GM12878 (cell line): ENCODE results near the gene CRTC1. TPM values are rescaled to one million over a fixed set of nuclear protein-coding genes. Genes with fewer than 3 reads are reported as not detected.
A peak's percentile ranks its signal among the peaks of the same experiment; 100 is the strongest.

Experiments used
- ATAC-seq: fragments of 200-7000 bp; cut with Tn5 transposase; 3 replicates; pipeline ENCODE4 v1.9.1; 2020; ENCODE audit warnings: mild to moderate bottlenecking, moderate library complexity
- BruUV-seq: library from RNA; stranded (reverse); fragments of 400-500 nt; replicated peaks from 2 replicates; lab custom pipeline; 2021; lab: Mats Ljungman, UMichigan
- CTCF ChIA-PET: fragments of 300-600 bp; sonication (Branson Sonifier 250); formaldehyde crosslinking; extraction: SDS; loops from one replicate; lab custom pipeline; 2021; ENCODE audit warnings: inconsistent platforms; lab: Yijun Ruan, JAX
- POLR2A ChIA-PET: fragments of 350-600 bp; formaldehyde crosslinking; extraction: SDS; loops from one replicate; lab custom pipeline; 2021; ENCODE audit warnings: inconsistent platforms; lab: Charles Lee
- RAD21 ChIA-PET: fragments of 300-600 bp; sonication (Branson Sonifier 250); formaldehyde crosslinking; loops from one replicate; lab custom pipeline; 2023; ENCODE audit warnings: antibody characterized with exemption; ENCODE audit not compliant: unreplicated experiment; lab: Charles Lee
- SMC1A ChIA-PET: fragments of 300-600 bp; sonication (Branson Sonifier 250); formaldehyde crosslinking; loops from one replicate; lab custom pipeline; 2023; ENCODE audit not compliant: unreplicated experiment, uncharacterized antibody; lab: Charles Lee
- DNase-seq: peaks from one replicate; pipeline ENCODE4 v3.0.0-alpha.2; 2011; ENCODE audit warnings: low read depth, low spot score
- FAIRE-seq: peaks from 3 replicates; lab custom pipeline; 2011; peaks lifted over from hg19 to GRCh38; lab: Jason Lieb, UNC
- H2AFZ ChIP-seq: 2 replicates; pipeline ENCODE4 v1.6.0; 2011; ENCODE audit warnings: low read depth, low read length, control low read depth; ENCODE audit not compliant: control insufficient read depth
- H3K27ac ChIP-seq: 2 replicates; pipeline ENCODE4 v1.5.1; 2011; ENCODE audit warnings: control low read depth; ENCODE audit not compliant: control insufficient read depth, insufficient read depth
- H3K27me3 ChIP-seq, 2 experiments: replicated peaks in 1 of 2; 2 replicates each; pipeline versions ENCODE4 v1.6.0 to v1.6.1; 2011; ENCODE audit warnings: low read length in 1 of 2; ENCODE audit not compliant: control insufficient read depth in 2 of 2, insufficient read depth in 2 of 2
- H3K36me3 ChIP-seq, 2 experiments: 2 replicates each; pipeline ENCODE4 v1.5.1; 2011; ENCODE audit warnings: low read length in 1 of 2; ENCODE audit not compliant: control insufficient read depth in 2 of 2, insufficient read depth in 2 of 2
- H3K4me1 ChIP-seq: 2 replicates; pipeline ENCODE4 v1.6.1; 2011; ENCODE audit warnings: mild to moderate bottlenecking, low read length, moderate library complexity, mixed read lengths; ENCODE audit not compliant: control insufficient read depth, insufficient read depth
- H3K4me2 ChIP-seq: 2 replicates; pipeline ENCODE4 v1.6.0; 2011; ENCODE audit warnings: control low read depth; ENCODE audit not compliant: control insufficient read depth, insufficient read depth
- H3K4me3 ChIP-seq: fragments of 200-600 bp; sonication (generic); 2 replicates; pipeline ENCODE4 v1.5.1; 2016
- H3K79me2 ChIP-seq: 2 replicates; pipeline ENCODE4 v1.6.0; 2011; ENCODE audit warnings: low read length; ENCODE audit not compliant: control insufficient read depth, insufficient read depth
- H3K9ac ChIP-seq: 2 replicates; pipeline ENCODE4 v1.8.0; 2011; ENCODE audit warnings: low read length, control low read depth, mixed read lengths; ENCODE audit not compliant: control insufficient read depth, insufficient read depth
- H3K9me3 ChIP-seq: replicated peaks from 3 replicates; pipeline ENCODE4 v1.5.1; 2011; ENCODE audit warnings: mild to moderate bottlenecking, low read length; ENCODE audit not compliant: control insufficient read depth, insufficient read depth
- H4K20me1 ChIP-seq: 2 replicates; pipeline ENCODE4 v1.6.0; 2011; ENCODE audit not compliant: control insufficient read depth, insufficient read depth
- ATF7 ChIP-seq: fragments of 450-650 bp; IDR thresholded peaks from 2 replicates; pipeline ENCODE4 v1.6.1; 2016; ENCODE audit warnings: low read depth, mild to moderate bottlenecking
- CEBPB ChIP-seq, 2 experiments: fragments of 150-350 bp in 1 of 2; IDR thresholded peaks; 2 replicates each; pipeline ENCODE4 v1.6.1; 2012 to 2014; ENCODE audit warnings: low read depth in 2 of 2, low read length in 2 of 2, borderline replicate concordance in 1 of 2, inconsistent platforms in 1 of 2
- E2F8 ChIP-seq: fragments of 450-650 bp; IDR thresholded peaks from 2 replicates; pipeline ENCODE4 v1.6.1; 2018; ENCODE audit warnings: mild to moderate bottlenecking, low read depth, moderate library complexity; ENCODE audit not compliant: partially characterized antibody
- ETV6 ChIP-seq, 2 experiments: fragments of 450-650 bp in 1 of 2; IDR thresholded peaks in 1 of 2; conservative IDR thresholded peaks in 1 of 2; 2 replicates each; pipeline ENCODE4 v1.6.1; 2014; ENCODE audit warnings: antibody characterized with exemption in 1 of 2, borderline replicate concordance in 1 of 2, low read depth in 1 of 2, mild to moderate bottlenecking in 1 of 2, moderate library complexity in 1 of 2
- KDM1A ChIP-seq: fragments of 200-600 bp; sonication (generic); IDR thresholded peaks from 2 replicates; pipeline ENCODE4 v1.6.1; 2016; ENCODE audit warnings: borderline replicate concordance
- NFYA ChIP-seq: IDR thresholded peaks from 2 replicates; pipeline ENCODE4 v1.6.1; 2011; ENCODE audit warnings: low read depth, mild to moderate bottlenecking, low read length, improper control_type of control experiment, borderline replicate concordance
- WGBS: methylation state at CpG from one replicate; pipeline ENCODE4 v1.1.6; 2016; ENCODE audit warnings: low lambda C conversion rate; ENCODE audit not compliant: insufficient replicate concordance, insufficient coverage; ENCODE audit errors: missing lambda C conversion rate; 5-methylcytosine and 5-hydroxymethylcytosine counted together
- in situ Hi-C: fragments of 300-500 bp; cut with MboI; formaldehyde crosslinking; loops from 9 replicates; pipeline ENCODE4 v1.14.3; 2018; ENCODE audit warnings: mixed read lengths
- intact Hi-C: fragments of 100-400 bp; cut with micrococcal nuclease; formaldehyde crosslinking; loops from one replicate; pipeline ENCODE4 v1.14.2; 2022; ENCODE audit not compliant: unreplicated experiment
- polyA plus RNA-seq, 11 experiments: library from polyadenylated mRNA; depleted of rRNA in 4 of 11; unstranded in 6 of 11; stranded (reverse) in 5 of 11; fragments of >200 nt; fragmentation: Nextera tagmentation in 4 of 11; fragmentation: Illumina TruSeq in 1 of 11; extraction: Ambion mirVana in 4 of 11; extraction: Trizol in 1 of 11; gene quantifications; 1 replicate in 1 of 11; 2 replicates in 10 of 11; pipeline versions ENCODE4 v1.2.1 to v1.2.3, GENCODE V29; 2011 to 2016; ENCODE audit warnings: inconsistent platforms in 2 of 11, missing spikeins in 2 of 11, low read depth in 1 of 11
- total RNA-seq, 4 experiments: library from RNA; depleted of rRNA in 3 of 4; stranded (reverse); fragments of >200 nt in 3 of 4; fragmentation: Illumina TruSeq in 1 of 4; extraction: Trizol in 1 of 4; gene quantifications; 2 replicates each; pipeline versions ENCODE4 v1.2.1 to v1.2.3, GENCODE V29; 2013 to 2021
- TF ChIP-seq, protein P1 (sequence below): fragments of 450-650 bp; IDR thresholded peaks from 2 replicates; pipeline ENCODE4 v1.6.1; 2017; ENCODE audit warnings: low read depth, mild to moderate bottlenecking, moderate library complexity
- TF ChIP-seq, protein P2 (sequence below): IDR thresholded peaks from 2 replicates; pipeline ENCODE4 v1.6.1; 2011; ENCODE audit warnings: borderline replicate concordance, low read depth, mild to moderate bottlenecking, moderate library complexity, mixed read lengths, low read length; ENCODE audit not compliant: insufficient read depth; ENCODE audit errors: extremely low read length

CRTC1 gene
- total and polyA plus RNA-seq, 10 of the 15 experiments (the other 5 are each of a cell fraction or from before 2014, with no cell fraction given): 0.02 to 4.6 (median 1.1) TPM; not detected in 1

DNA sequence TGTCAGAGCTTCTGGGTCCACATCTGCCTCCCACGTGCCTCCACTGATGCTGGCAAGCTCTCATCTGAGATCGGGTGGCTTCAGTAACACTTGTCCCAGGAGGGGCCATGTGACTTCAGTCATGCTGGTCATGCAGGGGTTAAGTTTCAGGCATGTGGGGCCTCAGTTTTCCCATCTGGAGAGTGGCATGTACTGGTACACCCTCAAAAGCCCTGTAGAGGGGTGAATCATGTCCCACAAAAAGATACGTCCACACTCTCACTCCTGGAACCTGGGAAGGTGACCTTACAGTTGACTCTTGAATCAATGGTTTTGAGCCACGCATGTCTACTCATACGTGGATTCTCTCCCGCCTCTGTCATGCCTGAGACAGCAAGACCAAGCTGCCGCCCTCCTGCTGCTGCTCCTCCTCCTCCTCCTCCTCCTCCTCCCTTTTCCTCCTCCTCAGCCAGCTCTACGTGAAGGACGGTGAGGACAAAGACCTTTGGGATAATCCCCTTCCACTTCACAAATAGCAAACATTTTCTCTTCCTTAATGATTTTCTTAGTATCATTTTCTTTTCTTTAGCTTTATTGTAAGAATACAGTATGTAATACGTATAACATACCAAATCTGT, 54.0 kb downstream of the CRTC1 start:
- ChIA-PET RAD21 (no interaction called here), CTCF (interaction anchor here (1.0 kb wide), 1 partner anchor 109 kb away, joined by 4 read pairs; no protein-coding TSS in a partner anchor), POLR2A (no interaction called here), SMC1A (no interaction called here)
- TF ChIP-seq, protein P1, sequence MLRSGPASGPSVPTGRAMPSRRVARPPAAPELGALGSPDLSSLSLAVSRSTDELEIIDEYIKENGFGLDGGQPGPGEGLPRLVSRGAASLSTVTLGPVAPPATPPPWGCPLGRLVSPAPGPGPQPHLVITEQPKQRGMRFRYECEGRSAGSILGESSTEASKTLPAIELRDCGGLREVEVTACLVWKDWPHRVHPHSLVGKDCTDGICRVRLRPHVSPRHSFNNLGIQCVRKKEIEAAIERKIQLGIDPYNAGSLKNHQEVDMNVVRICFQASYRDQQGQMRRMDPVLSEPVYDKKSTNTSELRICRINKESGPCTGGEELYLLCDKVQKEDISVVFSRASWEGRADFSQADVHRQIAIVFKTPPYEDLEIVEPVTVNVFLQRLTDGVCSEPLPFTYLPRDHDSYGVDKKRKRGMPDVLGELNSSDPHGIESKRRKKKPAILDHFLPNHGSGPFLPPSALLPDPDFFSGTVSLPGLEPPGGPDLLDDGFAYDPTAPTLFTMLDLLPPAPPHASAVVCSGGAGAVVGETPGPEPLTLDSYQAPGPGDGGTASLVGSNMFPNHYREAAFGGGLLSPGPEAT: no peak
- TF ChIP-seq CEBPB (IDR thresholded peaks at IDR 0.05; ENCODE audit: borderline replicate concordance in 1 of 2, low read depth in 2 of 2, low read length in 2 of 2) (no peak), ATF7 (no peak), ETV6 (conservative IDR thresholded peaks at IDR 0.05 in 1 of 2, IDR thresholded peaks at IDR 0.05 in 1 of 2; ENCODE audit: borderline replicate concordance in 1 of 2, low read depth in 1 of 2) (no peak), NFYA (no peak), E2F8 (no peak), KDM1A (no peak)
- TF ChIP-seq, protein P2, sequence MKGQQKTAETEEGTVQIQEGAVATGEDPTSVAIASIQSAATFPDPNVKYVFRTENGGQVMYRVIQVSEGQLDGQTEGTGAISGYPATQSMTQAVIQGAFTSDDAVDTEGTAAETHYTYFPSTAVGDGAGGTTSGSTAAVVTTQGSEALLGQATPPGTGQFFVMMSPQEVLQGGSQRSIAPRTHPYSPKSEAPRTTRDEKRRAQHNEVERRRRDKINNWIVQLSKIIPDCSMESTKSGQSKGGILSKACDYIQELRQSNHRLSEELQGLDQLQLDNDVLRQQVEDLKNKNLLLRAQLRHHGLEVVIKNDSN: peak; percentile 13
- Histone ChIP-seq H3K27ac (no peak overlapping the region), H3K36me3 (no peaks in the 10 kb centered on the region), H3K9ac (no peak overlapping the region), H3K27me3 (no peaks in the 10 kb centered on the region), H3K4me3 (no peak overlapping the region), H3K4me1 (no peaks in the 10 kb centered on the region), H3K9me3 (no peaks in the 10 kb centered on the region), H2AFZ (no peak overlapping the region), H3K79me2 (no peaks in the 10 kb centered on the region), H4K20me1 (no peaks in the 10 kb centered on the region), H3K4me2 (no peak overlapping the region)
- in situ Hi-C loops (no loop called here), intact Hi-C loops (no loop called here)
- no peak for ATAC-seq
- WGBS: 44% methylated on average over 10 of the region's 10 CpGs
- no peak for FAIRE-seq
- no peak for DNase-seq
- no TSS peak for BruUV-seq
